HL-60 (cell line): ENCODE data around the gene FMNL3.
A peak's percentile ranks its signal among the peaks of the same experiment; 100 is the strongest.

Experiments
- DNase-seq, 2 experiments: peaks; one replicate each; pipeline ENCODE4 v3.0.0-alpha.2; 2010 to 2020; ENCODE audit warnings: low read depth in 1 of 2, low spot score in 1 of 2
- H3K27ac ChIP-seq: fragments of 250-450 bp; sonication (Bioruptor Pico); replicated peaks from 2 replicates; pipeline ENCODE4 v1.5.1; 2020; ENCODE audit warnings: mild to moderate bottlenecking, moderate library complexity
- H3K27me3 ChIP-seq: fragments of 250-450 bp; sonication (Bioruptor Pico); 2 replicates; pipeline ENCODE4 v1.5.1; 2021; ENCODE audit warnings: mild to moderate bottlenecking, moderate library complexity; ENCODE audit not compliant: insufficient read depth, poor library complexity, severe bottlenecking
- H3K4me3 ChIP-seq: replicated peaks from 2 replicates; pipeline ENCODE4 v1.5.1; 2011; ENCODE audit warnings: mild to moderate bottlenecking, control low read depth, low read length; ENCODE audit not compliant: insufficient read depth
- GABPA ChIP-seq: IDR thresholded peaks from 2 replicates; pipeline ENCODE4 v1.6.1; 2012; ENCODE audit warnings: low read depth
- POLR2AphosphoS5 ChIP-seq: IDR thresholded peaks from 2 replicates; pipeline ENCODE4 v1.6.1; 2012; ENCODE audit warnings: low read depth
- SPI1 ChIP-seq: IDR thresholded peaks from 2 replicates; pipeline ENCODE4 v1.6.1; 2012; ENCODE audit warnings: low read depth, mild to moderate bottlenecking, borderline replicate concordance
- TF ChIP-seq, protein P1 (sequence below): IDR thresholded peaks from one replicate; pipeline ENCODE4 v1.5.1; 2011; ENCODE audit warnings: low read length, control low read depth, inconsistent platforms; ENCODE audit not compliant: insufficient read depth
- TF ChIP-seq, protein P2 (sequence below): IDR thresholded peaks from 2 replicates; pipeline ENCODE4 v1.6.1; 2012; ENCODE audit warnings: low read depth; ENCODE audit not compliant: insufficient replicate concordance

The FMNL3 gene

DNA sequence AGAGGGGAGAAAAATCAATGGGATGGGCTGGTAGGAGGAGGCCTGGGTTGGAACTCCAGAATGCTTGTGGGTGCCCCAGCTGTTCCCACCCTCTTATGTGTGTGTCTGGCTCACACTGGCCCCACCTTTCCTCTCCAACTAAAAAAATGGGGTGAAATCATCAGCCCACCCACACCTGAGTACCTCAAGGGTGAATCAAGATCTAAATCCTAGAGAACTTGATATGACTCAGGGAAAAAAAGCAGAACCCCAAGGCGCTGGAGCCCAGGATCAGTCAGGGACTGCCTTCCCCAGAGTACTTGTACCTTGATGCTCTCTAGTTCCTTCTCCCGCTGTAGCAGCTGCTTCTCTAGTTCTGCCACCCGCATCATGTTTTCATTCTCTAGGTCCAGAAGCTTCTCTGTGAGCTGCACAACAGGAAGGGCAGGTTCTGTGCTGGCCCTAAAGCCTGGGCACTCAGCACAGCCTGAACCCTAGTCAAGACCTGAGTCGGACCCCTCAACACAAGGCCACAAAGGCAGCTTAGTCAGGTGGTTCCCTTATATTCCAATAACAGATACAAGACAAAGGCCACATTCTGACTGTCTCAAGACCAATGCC, 54.2 kb downstream of the FMNL3 start:
- peak in 1 of 2 experiments; percentile 23 for DNase-seq
- H3K27ac ChIP-seq, result no peak overlapping the region
- no peaks in the 10 kb centered on the region for H3K27me3 ChIP-seq
- peak; percentile 9; the same call in 1 of the 2 replicates for TF ChIP-seq SPI1
- TF ChIP-seq, protein P1, sequence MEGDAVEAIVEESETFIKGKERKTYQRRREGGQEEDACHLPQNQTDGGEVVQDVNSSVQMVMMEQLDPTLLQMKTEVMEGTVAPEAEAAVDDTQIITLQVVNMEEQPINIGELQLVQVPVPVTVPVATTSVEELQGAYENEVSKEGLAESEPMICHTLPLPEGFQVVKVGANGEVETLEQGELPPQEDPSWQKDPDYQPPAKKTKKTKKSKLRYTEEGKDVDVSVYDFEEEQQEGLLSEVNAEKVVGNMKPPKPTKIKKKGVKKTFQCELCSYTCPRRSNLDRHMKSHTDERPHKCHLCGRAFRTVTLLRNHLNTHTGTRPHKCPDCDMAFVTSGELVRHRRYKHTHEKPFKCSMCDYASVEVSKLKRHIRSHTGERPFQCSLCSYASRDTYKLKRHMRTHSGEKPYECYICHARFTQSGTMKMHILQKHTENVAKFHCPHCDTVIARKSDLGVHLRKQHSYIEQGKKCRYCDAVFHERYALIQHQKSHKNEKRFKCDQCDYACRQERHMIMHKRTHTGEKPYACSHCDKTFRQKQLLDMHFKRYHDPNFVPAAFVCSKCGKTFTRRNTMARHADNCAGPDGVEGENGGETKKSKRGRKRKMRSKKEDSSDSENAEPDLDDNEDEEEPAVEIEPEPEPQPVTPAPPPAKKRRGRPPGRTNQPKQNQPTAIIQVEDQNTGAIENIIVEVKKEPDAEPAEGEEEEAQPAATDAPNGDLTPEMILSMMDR, result no peak
- H3K4me3 ChIP-seq, result no peak overlapping the region

DNA sequence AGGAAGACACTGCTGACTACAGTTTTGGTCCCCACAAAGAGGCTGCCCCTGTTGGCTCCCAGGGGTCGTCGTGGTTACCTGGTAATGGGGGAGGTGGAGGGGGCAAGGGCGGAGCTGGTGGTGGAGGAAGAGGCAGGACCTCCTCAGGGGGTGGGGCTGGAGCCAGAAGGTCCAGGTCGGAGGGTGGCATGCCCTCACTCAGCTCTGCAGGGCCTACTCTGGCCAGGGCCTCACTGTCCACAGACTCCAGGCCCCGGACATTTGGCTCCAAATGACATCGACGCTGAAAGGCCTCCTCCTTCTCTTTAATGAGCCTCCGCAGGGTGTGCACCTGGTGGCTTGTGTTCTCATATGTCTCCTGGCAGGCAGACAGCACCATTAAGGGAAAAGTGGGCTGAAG, 55.4 kb downstream of the FMNL3 start:
- H3K4me3 ChIP-seq, result no peak overlapping the region
- TF ChIP-seq, protein P1, result no peak
- TF ChIP-seq POLR2AphosphoS5 (no peak), GABPA (no peak)
- TF ChIP-seq, protein P2, sequence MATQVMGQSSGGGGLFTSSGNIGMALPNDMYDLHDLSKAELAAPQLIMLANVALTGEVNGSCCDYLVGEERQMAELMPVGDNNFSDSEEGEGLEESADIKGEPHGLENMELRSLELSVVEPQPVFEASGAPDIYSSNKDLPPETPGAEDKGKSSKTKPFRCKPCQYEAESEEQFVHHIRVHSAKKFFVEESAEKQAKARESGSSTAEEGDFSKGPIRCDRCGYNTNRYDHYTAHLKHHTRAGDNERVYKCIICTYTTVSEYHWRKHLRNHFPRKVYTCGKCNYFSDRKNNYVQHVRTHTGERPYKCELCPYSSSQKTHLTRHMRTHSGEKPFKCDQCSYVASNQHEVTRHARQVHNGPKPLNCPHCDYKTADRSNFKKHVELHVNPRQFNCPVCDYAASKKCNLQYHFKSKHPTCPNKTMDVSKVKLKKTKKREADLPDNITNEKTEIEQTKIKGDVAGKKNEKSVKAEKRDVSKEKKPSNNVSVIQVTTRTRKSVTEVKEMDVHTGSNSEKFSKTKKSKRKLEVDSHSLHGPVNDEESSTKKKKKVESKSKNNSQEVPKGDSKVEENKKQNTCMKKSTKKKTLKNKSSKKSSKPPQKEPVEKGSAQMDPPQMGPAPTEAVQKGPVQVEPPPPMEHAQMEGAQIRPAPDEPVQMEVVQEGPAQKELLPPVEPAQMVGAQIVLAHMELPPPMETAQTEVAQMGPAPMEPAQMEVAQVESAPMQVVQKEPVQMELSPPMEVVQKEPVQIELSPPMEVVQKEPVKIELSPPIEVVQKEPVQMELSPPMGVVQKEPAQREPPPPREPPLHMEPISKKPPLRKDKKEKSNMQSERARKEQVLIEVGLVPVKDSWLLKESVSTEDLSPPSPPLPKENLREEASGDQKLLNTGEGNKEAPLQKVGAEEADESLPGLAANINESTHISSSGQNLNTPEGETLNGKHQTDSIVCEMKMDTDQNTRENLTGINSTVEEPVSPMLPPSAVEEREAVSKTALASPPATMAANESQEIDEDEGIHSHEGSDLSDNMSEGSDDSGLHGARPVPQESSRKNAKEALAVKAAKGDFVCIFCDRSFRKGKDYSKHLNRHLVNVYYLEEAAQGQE, result no peak
- no peak for DNase-seq
- H3K27me3 ChIP-seq, result no peaks in the 10 kb centered on the region
- no peak overlapping the region for H3K27ac ChIP-seq

DNA sequence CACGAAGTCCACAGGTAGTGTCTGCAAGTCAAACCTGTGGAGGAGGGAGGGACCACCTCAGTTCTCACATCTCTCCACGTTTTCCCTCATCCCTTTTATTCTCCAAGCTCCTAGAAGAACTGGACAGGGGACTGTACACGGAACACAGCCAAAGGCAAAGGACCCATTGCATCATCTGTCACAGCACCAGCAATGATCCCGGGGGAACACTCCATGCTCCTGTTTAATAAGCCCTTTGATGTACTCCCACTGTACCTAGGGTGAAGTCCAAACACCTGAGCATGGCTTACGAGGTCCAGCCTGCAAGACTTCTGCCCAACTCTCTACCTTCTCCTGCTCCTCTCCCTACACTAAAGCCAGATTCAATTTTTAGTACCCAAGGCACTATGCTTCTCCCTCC, 57.3 kb downstream of the FMNL3 start:
- Histone ChIP-seq H3K27ac (no peak overlapping the region), H3K4me3 (no peak overlapping the region), H3K27me3 (no peaks in the 10 kb centered on the region)
- TF ChIP-seq, protein P2, result no peak
- TF ChIP-seq SPI1 (no peak), POLR2AphosphoS5 (no peak)
- DNase-seq, result no peak

DNA sequence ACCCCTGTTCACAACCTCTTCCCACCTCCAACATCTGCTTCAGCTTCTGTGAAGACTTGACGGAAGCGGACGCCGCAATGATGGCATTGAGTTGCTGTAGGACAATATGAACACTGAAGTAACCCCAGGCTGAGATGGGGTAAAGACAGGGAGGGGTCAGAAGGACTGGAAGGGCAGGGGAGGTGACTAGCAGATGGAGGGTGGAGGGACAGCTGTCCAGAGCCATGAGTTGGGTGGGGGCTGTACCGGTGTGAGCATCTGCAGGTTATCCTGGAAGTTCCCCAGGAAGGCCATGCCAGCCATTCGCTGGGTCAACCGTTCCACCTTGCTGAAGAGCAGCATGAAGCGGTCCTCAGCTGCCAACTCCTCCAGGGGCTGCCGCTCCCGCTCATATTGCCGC, 57.8 kb downstream of the FMNL3 start:
- Histone ChIP-seq H3K27ac (no peak overlapping the region), H3K27me3 (no peaks in the 10 kb centered on the region), H3K4me3 (no peak overlapping the region)
- TF ChIP-seq POLR2AphosphoS5 (no peak), GABPA (no peak), SPI1 (no peak)
- TF ChIP-seq, protein P2, result no peak
- TF ChIP-seq, protein P1, result no peak
- no peak for DNase-seq
